T-helper 1 cell (primary cell): ENCODE results near the gene DSCAM.

Experiments
- DNase-seq, 5 donors: peaks; one replicate each; pipeline ENCODE4 v3.0.0-alpha.2; 2012 to 2020

Gene DSCAM

GRCh38 chr21:40610345-40610744 is 236.6 kb downstream of the DSCAM start:
- no peak for DNase-seq

- DNase-seq, result no peak
Measured at GRCh38 chr21:40606341-40606740, 240.6 kb downstream of the DSCAM start.

- DNase-seq, result no peak
Measured at GRCh38 chr21:40605094-40605493, 241.9 kb downstream of the DSCAM start.

- no peak for DNase-seq
Measured at GRCh38 chr21:40603774-40604173, 243.2 kb downstream of the DSCAM start.

- DNase-seq, result no peak
Measured at GRCh38 chr21:40602080-40602479, 244.9 kb downstream of the DSCAM start.

- no peak for DNase-seq
Measured at GRCh38 chr21:40595806-40596205, 251.2 kb downstream of the DSCAM start.

GRCh38 chr21:40587736-40588346 is 259.1 kb downstream of the DSCAM start:
- no peak for DNase-seq

- DNase-seq, result no peak
Measured at GRCh38 chr21:40586575-40586974, 260.4 kb downstream of the DSCAM start.

- DNase-seq, result no peak
Measured at GRCh38 chr21:40577285-40578043, 269.5 kb downstream of the DSCAM start.

GRCh38 chr21:40575976-40576375 is 271.0 kb downstream of the DSCAM start:
- no peak for DNase-seq

- no peak for DNase-seq
Measured at GRCh38 chr21:40569357-40569756, 277.6 kb downstream of the DSCAM start.

GRCh38 chr21:40568807-40569206 is 278.2 kb downstream of the DSCAM start:
- DNase-seq, result no peak

- no peak for DNase-seq
Measured at GRCh38 chr21:40567501-40567900, 279.5 kb downstream of the DSCAM start.

- DNase-seq, result no peak
Measured at GRCh38 chr21:40566486-40566885, 280.5 kb downstream of the DSCAM start.

GRCh38 chr21:40564318-40564717 is 282.6 kb downstream of the DSCAM start:
- no peak for DNase-seq

- DNase-seq, result no peak
Measured at GRCh38 chr21:40563900-40564299, 283.1 kb downstream of the DSCAM start.

GRCh38 chr21:40562242-40563002 is 284.5 kb downstream of the DSCAM start:
- DNase-seq, result no peak

GRCh38 chr21:40556442-40556968 is 290.5 kb downstream of the DSCAM start:
- no peak for DNase-seq

- DNase-seq, result no peak
Measured at GRCh38 chr21:40555021-40555528, 291.9 kb downstream of the DSCAM start.

GRCh38 chr21:40553781-40554180 is 293.2 kb downstream of the DSCAM start:
- no peak for DNase-seq

- DNase-seq, result no peak
Measured at GRCh38 chr21:40547906-40548513, 298.9 kb downstream of the DSCAM start.

- DNase-seq, result no peak
Measured at GRCh38 chr21:40546647-40547046, 300.3 kb downstream of the DSCAM start.

GRCh38 chr21:40540216-40540615 is 306.7 kb downstream of the DSCAM start:
- no peak for DNase-seq
